ENCODE measurements around the gene BDNF. TPM values are rescaled to one million over a fixed set of nuclear protein-coding genes. Genes with fewer than 3 reads are reported as not detected.

Gene BDNF
- total RNA-seq, 1 experiment from 2014 or later = 4.8 TPM

DNA sequence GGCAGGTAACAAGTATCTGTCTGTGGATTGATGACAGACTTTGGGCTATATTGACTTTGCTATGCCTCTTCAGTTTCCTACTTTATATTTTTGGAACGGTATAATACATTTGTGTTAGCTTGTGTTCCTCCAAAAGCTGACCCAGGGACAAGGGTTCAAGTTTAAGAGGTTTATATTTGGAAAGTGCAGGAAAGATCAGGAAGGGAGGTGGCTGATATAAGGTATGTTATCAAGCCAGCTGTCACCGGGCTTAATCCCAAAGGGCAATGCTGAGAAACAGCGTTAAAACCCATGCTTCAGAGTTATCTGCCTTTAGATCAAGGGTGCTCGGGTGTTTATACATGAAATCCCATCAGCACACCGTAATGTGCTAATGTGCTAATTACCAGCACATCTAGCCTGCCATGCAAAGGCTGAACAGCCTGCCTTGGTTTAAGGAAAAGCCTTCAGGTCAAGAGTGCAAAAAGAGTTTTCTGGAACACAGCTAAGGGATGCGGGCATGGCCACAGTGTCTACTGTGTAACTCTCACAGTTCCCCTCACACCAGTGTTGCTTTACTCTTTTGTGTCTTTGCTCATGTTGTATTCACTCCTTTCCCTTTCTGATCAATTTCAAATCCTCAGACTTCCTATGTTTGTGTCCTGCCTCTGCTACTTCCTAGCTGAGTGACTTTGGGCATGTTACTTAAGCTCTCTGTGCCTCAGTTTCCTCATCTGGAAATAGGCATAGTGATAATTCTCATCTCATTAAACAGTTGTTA lies 77.5 kb downstream of the BDNF start (continued):
- TF ChIP-seq, protein P1, sequence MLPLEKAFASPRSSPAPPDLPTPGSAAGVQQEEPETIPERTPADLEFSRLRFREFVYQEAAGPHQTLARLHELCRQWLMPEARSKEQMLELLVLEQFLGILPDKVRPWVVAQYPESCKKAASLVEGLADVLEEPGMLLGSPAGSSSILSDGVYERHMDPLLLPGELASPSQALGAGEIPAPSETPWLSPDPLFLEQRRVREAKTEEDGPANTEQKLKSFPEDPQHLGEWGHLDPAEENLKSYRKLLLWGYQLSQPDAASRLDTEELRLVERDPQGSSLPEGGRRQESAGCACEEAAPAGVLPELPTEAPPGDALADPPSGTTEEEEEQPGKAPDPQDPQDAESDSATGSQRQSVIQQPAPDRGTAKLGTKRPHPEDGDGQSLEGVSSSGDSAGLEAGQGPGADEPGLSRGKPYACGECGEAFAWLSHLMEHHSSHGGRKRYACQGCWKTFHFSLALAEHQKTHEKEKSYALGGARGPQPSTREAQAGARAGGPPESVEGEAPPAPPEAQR (CRISPR knock-in tag; IDR thresholded peaks at IDR 0.05) = no peak
- TF ChIP-seq NFATC4 (CRISPR knock-in tag; IDR thresholded peaks at IDR 0.05) (peak; percentile 9; the same call in 1 of the 2 replicates), ATF1 (CRISPR knock-in tag; IDR thresholded peaks at IDR 0.05) (no peak), ZNF671 (CRISPR knock-in tag; IDR thresholded peaks at IDR 0.05) (peak; percentile 8), NFYB (CRISPR knock-in tag; conservative IDR thresholded peaks at IDR 0.05; ENCODE audit: low read depth) (no peak), FOXJ3 (CRISPR knock-in tag; IDR thresholded peaks at IDR 0.05; ENCODE audit: borderline replicate concordance) (no peak), KAT7 (CRISPR knock-in tag; IDR thresholded peaks at IDR 0.05; ENCODE audit: borderline replicate concordance) (no peak), PRRX2 (CRISPR knock-in tag; IDR thresholded peaks at IDR 0.05) (peak; percentile 68; the same call in 1 of the 2 replicates), SMAD4 (CRISPR knock-in tag; IDR thresholded peaks at IDR 0.05) (no peak), EMX1 (CRISPR knock-in tag; IDR thresholded peaks at IDR 0.05) (peak; percentile 75), ZNF263 (CRISPR knock-in tag; IDR thresholded peaks at IDR 0.05; ENCODE audit: low read depth) (no peak)
- TF ChIP-seq, protein P2, sequence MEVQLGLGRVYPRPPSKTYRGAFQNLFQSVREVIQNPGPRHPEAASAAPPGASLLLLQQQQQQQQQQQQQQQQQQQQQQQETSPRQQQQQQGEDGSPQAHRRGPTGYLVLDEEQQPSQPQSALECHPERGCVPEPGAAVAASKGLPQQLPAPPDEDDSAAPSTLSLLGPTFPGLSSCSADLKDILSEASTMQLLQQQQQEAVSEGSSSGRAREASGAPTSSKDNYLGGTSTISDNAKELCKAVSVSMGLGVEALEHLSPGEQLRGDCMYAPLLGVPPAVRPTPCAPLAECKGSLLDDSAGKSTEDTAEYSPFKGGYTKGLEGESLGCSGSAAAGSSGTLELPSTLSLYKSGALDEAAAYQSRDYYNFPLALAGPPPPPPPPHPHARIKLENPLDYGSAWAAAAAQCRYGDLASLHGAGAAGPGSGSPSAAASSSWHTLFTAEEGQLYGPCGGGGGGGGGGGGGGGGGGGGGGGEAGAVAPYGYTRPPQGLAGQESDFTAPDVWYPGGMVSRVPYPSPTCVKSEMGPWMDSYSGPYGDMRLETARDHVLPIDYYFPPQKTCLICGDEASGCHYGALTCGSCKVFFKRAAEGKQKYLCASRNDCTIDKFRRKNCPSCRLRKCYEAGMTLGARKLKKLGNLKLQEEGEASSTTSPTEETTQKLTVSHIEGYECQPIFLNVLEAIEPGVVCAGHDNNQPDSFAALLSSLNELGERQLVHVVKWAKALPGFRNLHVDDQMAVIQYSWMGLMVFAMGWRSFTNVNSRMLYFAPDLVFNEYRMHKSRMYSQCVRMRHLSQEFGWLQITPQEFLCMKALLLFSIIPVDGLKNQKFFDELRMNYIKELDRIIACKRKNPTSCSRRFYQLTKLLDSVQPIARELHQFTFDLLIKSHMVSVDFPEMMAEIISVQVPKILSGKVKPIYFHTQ (CRISPR knock-in tag; IDR thresholded peaks at IDR 0.05) = peak; percentile 70; the same call in 1 of the 2 replicates
- TF ChIP-seq, protein P3, sequence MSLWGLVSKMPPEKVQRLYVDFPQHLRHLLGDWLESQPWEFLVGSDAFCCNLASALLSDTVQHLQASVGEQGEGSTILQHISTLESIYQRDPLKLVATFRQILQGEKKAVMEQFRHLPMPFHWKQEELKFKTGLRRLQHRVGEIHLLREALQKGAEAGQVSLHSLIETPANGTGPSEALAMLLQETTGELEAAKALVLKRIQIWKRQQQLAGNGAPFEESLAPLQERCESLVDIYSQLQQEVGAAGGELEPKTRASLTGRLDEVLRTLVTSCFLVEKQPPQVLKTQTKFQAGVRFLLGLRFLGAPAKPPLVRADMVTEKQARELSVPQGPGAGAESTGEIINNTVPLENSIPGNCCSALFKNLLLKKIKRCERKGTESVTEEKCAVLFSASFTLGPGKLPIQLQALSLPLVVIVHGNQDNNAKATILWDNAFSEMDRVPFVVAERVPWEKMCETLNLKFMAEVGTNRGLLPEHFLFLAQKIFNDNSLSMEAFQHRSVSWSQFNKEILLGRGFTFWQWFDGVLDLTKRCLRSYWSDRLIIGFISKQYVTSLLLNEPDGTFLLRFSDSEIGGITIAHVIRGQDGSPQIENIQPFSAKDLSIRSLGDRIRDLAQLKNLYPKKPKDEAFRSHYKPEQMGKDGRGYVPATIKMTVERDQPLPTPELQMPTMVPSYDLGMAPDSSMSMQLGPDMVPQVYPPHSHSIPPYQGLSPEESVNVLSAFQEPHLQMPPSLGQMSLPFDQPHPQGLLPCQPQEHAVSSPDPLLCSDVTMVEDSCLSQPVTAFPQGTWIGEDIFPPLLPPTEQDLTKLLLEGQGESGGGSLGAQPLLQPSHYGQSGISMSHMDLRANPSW (CRISPR knock-in tag; conservative IDR thresholded peaks at IDR 0.05; ENCODE audit: low read depth) = no peak
- TF ChIP-seq, protein P4, sequence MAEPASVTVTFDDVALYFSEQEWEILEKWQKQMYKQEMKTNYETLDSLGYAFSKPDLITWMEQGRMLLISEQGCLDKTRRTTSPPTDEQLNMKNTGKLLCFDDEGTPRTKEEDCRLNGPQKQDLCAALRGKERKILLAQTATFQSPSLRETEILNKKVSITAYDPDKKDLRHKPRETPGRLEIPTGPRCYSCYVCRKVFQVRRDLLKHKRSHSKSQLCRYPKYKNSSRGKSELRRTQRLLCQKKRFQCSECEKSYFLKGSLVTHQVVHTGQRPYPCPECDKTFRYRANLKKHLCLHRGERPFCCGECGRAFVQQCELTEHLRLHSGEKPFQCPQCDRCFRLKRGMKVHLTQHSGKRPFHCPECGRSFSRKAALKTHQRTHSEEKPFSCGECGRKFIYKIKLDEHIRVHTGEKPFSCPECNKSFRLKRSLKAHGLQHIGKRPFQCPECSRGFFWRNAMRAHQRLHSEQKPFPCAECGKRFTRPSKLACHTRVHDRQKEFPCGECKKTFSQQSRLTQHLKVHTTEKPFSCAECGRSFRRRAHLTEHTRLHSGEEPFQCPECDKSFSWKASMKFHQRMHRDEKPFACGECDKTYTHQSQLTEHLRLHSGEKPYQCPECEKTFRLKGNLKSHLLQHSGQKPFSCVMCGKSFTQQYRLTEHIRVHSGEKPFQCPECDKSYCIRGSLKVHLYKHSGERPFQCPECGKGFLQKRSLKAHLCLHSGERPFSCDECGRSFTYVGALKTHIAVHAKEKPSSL (CRISPR knock-in tag; conservative IDR thresholded peaks at IDR 0.05) = peak; percentile 30; the same call in 1 of the 2 replicates
- TF ChIP-seq, protein P5, sequence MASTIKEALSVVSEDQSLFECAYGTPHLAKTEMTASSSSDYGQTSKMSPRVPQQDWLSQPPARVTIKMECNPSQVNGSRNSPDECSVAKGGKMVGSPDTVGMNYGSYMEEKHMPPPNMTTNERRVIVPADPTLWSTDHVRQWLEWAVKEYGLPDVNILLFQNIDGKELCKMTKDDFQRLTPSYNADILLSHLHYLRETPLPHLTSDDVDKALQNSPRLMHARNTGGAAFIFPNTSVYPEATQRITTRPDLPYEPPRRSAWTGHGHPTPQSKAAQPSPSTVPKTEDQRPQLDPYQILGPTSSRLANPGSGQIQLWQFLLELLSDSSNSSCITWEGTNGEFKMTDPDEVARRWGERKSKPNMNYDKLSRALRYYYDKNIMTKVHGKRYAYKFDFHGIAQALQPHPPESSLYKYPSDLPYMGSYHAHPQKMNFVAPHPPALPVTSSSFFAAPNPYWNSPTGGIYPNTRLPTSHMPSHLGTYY (CRISPR knock-in tag; IDR thresholded peaks at IDR 0.05) = peak; percentile 74
- TF ChIP-seq, protein P6, sequence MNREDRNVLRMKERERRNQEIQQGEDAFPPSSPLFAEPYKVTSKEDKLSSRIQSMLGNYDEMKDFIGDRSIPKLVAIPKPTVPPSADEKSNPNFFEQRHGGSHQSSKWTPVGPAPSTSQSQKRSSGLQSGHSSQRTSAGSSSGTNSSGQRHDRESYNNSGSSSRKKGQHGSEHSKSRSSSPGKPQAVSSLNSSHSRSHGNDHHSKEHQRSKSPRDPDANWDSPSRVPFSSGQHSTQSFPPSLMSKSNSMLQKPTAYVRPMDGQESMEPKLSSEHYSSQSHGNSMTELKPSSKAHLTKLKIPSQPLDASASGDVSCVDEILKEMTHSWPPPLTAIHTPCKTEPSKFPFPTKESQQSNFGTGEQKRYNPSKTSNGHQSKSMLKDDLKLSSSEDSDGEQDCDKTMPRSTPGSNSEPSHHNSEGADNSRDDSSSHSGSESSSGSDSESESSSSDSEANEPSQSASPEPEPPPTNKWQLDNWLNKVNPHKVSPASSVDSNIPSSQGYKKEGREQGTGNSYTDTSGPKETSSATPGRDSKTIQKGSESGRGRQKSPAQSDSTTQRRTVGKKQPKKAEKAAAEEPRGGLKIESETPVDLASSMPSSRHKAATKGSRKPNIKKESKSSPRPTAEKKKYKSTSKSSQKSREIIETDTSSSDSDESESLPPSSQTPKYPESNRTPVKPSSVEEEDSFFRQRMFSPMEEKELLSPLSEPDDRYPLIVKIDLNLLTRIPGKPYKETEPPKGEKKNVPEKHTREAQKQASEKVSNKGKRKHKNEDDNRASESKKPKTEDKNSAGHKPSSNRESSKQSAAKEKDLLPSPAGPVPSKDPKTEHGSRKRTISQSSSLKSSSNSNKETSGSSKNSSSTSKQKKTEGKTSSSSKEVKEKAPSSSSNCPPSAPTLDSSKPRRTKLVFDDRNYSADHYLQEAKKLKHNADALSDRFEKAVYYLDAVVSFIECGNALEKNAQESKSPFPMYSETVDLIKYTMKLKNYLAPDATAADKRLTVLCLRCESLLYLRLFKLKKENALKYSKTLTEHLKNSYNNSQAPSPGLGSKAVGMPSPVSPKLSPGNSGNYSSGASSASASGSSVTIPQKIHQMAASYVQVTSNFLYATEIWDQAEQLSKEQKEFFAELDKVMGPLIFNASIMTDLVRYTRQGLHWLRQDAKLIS (CRISPR knock-in tag; IDR thresholded peaks at IDR 0.05; ENCODE audit: borderline replicate concordance) = no peak
- TF ChIP-seq, protein P7, sequence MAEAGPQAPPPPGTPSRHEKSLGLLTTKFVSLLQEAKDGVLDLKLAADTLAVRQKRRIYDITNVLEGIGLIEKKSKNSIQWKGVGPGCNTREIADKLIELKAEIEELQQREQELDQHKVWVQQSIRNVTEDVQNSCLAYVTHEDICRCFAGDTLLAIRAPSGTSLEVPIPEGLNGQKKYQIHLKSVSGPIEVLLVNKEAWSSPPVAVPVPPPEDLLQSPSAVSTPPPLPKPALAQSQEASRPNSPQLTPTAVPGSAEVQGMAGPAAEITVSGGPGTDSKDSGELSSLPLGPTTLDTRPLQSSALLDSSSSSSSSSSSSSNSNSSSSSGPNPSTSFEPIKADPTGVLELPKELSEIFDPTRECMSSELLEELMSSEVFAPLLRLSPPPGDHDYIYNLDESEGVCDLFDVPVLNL (CRISPR knock-in tag; IDR thresholded peaks at IDR 0.05; ENCODE audit: borderline replicate concordance, low read depth) = no peak
- TF ChIP-seq, protein P8, sequence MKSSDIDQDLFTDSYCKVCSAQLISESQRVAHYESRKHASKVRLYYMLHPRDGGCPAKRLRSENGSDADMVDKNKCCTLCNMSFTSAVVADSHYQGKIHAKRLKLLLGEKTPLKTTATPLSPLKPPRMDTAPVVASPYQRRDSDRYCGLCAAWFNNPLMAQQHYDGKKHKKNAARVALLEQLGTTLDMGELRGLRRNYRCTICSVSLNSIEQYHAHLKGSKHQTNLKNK (CRISPR knock-in tag; IDR thresholded peaks at IDR 0.05) = peak; percentile 86
